Measurements from ENCODE around the gene COTL1.
"Not testable (repeated sequence)": the region's sequence is repeated elsewhere in the genome, so short reads cannot be mapped to it uniquely, and the experiment has no call there.

The COTL1 gene

GRCh38 chr16:84567286-84567962 is 50.5 kb downstream of the COTL1 start:
- DNase-seq: no peak

- no peak for DNase-seq
Measured at GRCh38 chr16:84566545-84567257, 51.2 kb downstream of the COTL1 start.

- DNase-seq: no peak
Measured at GRCh38 chr16:84565669-84566495, 52.0 kb downstream of the COTL1 start.

GRCh38 chr16:84563786-84564420 is 54.0 kb downstream of the COTL1 start:
- DNase-seq: no peak

- DNase-seq: no peak
Measured at GRCh38 chr16:84563064-84563715, 54.7 kb downstream of the COTL1 start.

- DNase-seq: no peak
Measured at GRCh38 chr16:84562174-84562815, 55.6 kb downstream of the COTL1 start.

- DNase-seq: no peak
Measured at GRCh38 chr16:84561291-84561690, 56.6 kb downstream of the COTL1 start.

- DNase-seq: no peak
Measured at GRCh38 chr16:84560269-84560668, 57.6 kb downstream of the COTL1 start.

- peak; percentile 64 for DNase-seq
Measured at GRCh38 chr16:84559311-84559932, 58.5 kb downstream of the COTL1 start.

- DNase-seq: not testable (repeated sequence)
Measured at GRCh38 chr16:84558850-84559249, 59.0 kb downstream of the COTL1 start.

- DNase-seq: no peak
Measured at GRCh38 chr16:84557504-84557903, 60.4 kb downstream of the COTL1 start.

GRCh38 chr16:84557059-84557458 is 60.8 kb downstream of the COTL1 start:
- DNase-seq: no peak

GRCh38 chr16:84555418-84556196 is 62.3 kb downstream of the COTL1 start:
- DNase-seq: no peak

- DNase-seq: no peak
Measured at GRCh38 chr16:84554627-84555328, 63.1 kb downstream of the COTL1 start.

GRCh38 chr16:84553873-84554399 is 63.9 kb downstream of the COTL1 start:
- DNase-seq: no peak

- no peak for DNase-seq
Measured at GRCh38 chr16:84552135-84552534, 65.7 kb downstream of the COTL1 start.

- DNase-seq: no peak
Measured at GRCh38 chr16:84550096-84550495, 67.8 kb downstream of the COTL1 start.

GRCh38 chr16:84548971-84549844 is 68.7 kb downstream of the COTL1 start:
- no peak for DNase-seq

GRCh38 chr16:84548508-84548907 is 69.4 kb downstream of the COTL1 start:
- DNase-seq: no peak
